GM18520 (cell line): ENCODE results near the gene RBM34.
"Not testable (repeated sequence)": the region's sequence is repeated elsewhere in the genome, so short reads cannot be mapped to it uniquely, and the experiment has no call there.

Experiments
- ATAC-seq: cut with Tn5 transposase; IDR thresholded peaks from one replicate; pipeline ENCODE4 v1.9.1; 2021; ENCODE audit not compliant: unreplicated experiment

RBM34 gene

GRCh38 chr1:235093013-235093695 lies 67.9 kb downstream of the RBM34 start:
- no peak for ATAC-seq

- ATAC-seq, result not testable (repeated sequence)
These were observed 68.6 kb downstream of the RBM34 start for GRCh38 chr1:235092415-235092814.

GRCh38 chr1:235092045-235092406 lies 69.0 kb downstream of the RBM34 start:
- not testable (repeated sequence) for ATAC-seq

GRCh38 chr1:235091319-235092044 lies 69.6 kb downstream of the RBM34 start:
- not testable (repeated sequence) for ATAC-seq

GRCh38 chr1:235090406-235091069 lies 70.5 kb downstream of the RBM34 start:
- ATAC-seq, result no peak

- ATAC-seq, result no peak
These were observed 72.1 kb downstream of the RBM34 start for GRCh38 chr1:235088907-235089306.

- ATAC-seq, result no peak
These were observed 72.6 kb downstream of the RBM34 start for GRCh38 chr1:235088430-235088829.

GRCh38 chr1:235087906-235088305 lies 73.1 kb downstream of the RBM34 start:
- ATAC-seq, result no peak

- not testable (repeated sequence) for ATAC-seq
These were observed 75.5 kb downstream of the RBM34 start for GRCh38 chr1:235085411-235086117.
